ENCODE data around the gene ZNF787. TPM values are rescaled to one million over a fixed set of nuclear protein-coding genes. Genes with fewer than 3 reads are reported as not detected.

Gene ZNF787
- total and polyA plus RNA-seq, 2 of the 13 experiments (the other 11 are each of a cell fraction or from before 2014, with no cell fraction given): 15.1 to 42.8 TPM

DNA sequence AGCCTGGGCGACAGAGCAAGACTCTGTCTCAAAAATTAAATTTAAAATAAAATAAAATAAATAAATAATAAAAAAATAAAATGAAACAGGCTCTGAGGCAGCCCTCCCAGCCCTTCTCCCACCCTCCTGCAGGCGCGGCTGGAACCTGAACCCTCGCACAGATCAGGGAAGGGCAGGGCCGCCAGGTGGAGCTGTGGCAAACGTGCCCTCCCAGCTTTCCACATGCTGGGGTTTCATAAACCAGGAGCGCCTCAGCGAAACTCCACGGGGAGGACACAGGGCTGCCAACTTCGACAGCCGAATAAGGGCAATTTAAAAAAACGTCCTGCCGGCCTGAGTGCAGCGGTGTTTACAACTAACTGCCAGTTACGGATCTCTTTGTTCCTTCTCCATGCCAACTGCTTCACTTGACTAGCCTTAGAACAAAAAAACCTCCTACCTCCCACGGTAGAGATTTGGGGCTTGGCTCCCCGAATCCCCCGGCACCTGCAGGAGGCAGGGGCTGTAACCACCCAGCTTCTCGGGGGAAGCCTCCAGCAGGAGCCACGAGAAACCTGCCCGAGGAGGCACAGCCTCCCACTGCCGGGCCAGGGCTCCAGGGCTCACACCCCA lies 15.9 kb downstream of the ZNF787 start (continued):
- TF ChIP-seq, protein P1, sequence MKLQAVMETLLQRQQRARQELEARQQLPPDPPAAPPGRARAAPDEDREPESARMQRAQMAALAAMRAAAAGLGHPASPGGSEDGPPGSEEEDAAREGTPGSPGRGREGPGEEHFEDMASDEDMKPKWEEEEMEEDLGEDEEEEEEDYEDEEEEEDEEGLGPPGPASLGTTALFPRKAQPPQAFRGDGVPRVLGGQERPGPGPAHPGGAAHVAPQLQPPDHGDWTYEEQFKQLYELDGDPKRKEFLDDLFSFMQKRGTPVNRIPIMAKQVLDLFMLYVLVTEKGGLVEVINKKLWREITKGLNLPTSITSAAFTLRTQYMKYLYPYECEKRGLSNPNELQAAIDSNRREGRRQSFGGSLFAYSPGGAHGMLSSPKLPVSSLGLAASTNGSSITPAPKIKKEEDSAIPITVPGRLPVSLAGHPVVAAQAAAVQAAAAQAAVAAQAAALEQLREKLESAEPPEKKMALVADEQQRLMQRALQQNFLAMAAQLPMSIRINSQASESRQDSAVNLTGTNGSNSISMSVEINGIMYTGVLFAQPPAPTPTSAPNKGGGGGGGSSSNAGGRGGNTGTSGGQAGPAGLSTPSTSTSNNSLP (IDR thresholded peaks at IDR 0.05; ENCODE audit: low read depth, low read length): no peak
- TF ChIP-seq RCOR2 (CRISPR knock-in tag; IDR thresholded peaks at IDR 0.05) (0 out of 2 replicates have a peak, but pooled peaks have one; percentile 19), ZNF510 (CRISPR knock-in tag; IDR thresholded peaks at IDR 0.05; ENCODE audit: low read depth) (no peak), TOPORS (CRISPR knock-in tag; IDR thresholded peaks at IDR 0.05) (no peak), SMAD3 (CRISPR knock-in tag; IDR thresholded peaks at IDR 0.05) (peak; percentile 49; the same call in 1 of the 2 replicates), ZBTB8A (CRISPR knock-in tag; IDR thresholded peaks at IDR 0.05; ENCODE audit: borderline replicate concordance, low read depth) (no peak), DR1 (CRISPR knock-in tag; IDR thresholded peaks at IDR 0.05) (no peak), ZNF138 (CRISPR knock-in tag; IDR thresholded peaks at IDR 0.05; ENCODE audit: low read depth) (no peak), ZMYM2 (CRISPR knock-in tag; IDR thresholded peaks at IDR 0.05) (no peak), ZNF296 (CRISPR knock-in tag; conservative IDR thresholded peaks at IDR 0.05) (no peak), ZNF768 (CRISPR knock-in tag; IDR thresholded peaks at IDR 0.05) (0 out of 2 replicates have a peak, but pooled peaks have one; percentile 4), ZNF614 (CRISPR knock-in tag; IDR thresholded peaks at IDR 0.05; ENCODE audit: borderline replicate concordance) (0 out of 2 replicates have a peak, but pooled peaks have one; percentile 52), SMC3 (IDR thresholded peaks at IDR 0.05; ENCODE audit: low read length) (peak; percentile 75), FOXK1 (CRISPR knock-in tag; IDR thresholded peaks at IDR 0.05; ENCODE audit: borderline replicate concordance, low read depth) (peak; percentile 37; the same call in 1 of the 2 replicates), SALL1 (CRISPR knock-in tag; IDR thresholded peaks at IDR 0.05) (peak; percentile 78), ZBTB38 (CRISPR knock-in tag; IDR thresholded peaks at IDR 0.05) (peak; percentile 88), TARDBP (CRISPR knock-in tag; IDR thresholded peaks at IDR 0.05) (no peak), ZNF124 (CRISPR knock-in tag; IDR thresholded peaks at IDR 0.05) (no peak)
- TF ChIP-seq, protein P2, sequence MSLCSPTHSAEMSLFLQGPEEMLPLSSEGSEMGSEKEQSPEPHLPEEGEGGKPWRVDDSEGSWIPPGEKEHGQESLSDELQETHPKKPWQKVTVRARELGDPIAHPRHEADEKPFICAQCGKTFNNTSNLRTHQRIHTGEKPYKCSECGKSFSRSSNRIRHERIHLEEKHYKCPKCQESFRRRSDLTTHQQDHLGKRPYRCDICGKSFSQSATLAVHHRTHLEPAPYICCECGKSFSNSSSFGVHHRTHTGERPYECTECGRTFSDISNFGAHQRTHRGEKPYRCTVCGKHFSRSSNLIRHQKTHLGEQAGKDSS (CRISPR knock-in tag; IDR thresholded peaks at IDR 0.05; ENCODE audit: borderline replicate concordance, low read depth): peak; percentile 72; the same call in 1 of the 2 replicates
- TF ChIP-seq, protein P3, sequence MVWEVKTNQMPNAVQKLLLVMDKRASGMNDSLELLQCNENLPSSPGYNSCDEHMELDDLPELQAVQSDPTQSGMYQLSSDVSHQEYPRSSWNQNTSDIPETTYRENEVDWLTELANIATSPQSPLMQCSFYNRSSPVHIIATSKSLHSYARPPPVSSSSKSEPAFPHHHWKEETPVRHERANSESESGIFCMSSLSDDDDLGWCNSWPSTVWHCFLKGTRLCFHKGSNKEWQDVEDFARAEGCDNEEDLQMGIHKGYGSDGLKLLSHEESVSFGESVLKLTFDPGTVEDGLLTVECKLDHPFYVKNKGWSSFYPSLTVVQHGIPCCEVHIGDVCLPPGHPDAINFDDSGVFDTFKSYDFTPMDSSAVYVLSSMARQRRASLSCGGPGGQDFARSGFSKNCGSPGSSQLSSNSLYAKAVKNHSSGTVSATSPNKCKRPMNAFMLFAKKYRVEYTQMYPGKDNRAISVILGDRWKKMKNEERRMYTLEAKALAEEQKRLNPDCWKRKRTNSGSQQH (CRISPR knock-in tag; IDR thresholded peaks at IDR 0.05; ENCODE audit: low read depth): 0 out of 2 replicates have a peak, but pooled peaks have one; percentile 41
- TF ChIP-seq, protein P4, sequence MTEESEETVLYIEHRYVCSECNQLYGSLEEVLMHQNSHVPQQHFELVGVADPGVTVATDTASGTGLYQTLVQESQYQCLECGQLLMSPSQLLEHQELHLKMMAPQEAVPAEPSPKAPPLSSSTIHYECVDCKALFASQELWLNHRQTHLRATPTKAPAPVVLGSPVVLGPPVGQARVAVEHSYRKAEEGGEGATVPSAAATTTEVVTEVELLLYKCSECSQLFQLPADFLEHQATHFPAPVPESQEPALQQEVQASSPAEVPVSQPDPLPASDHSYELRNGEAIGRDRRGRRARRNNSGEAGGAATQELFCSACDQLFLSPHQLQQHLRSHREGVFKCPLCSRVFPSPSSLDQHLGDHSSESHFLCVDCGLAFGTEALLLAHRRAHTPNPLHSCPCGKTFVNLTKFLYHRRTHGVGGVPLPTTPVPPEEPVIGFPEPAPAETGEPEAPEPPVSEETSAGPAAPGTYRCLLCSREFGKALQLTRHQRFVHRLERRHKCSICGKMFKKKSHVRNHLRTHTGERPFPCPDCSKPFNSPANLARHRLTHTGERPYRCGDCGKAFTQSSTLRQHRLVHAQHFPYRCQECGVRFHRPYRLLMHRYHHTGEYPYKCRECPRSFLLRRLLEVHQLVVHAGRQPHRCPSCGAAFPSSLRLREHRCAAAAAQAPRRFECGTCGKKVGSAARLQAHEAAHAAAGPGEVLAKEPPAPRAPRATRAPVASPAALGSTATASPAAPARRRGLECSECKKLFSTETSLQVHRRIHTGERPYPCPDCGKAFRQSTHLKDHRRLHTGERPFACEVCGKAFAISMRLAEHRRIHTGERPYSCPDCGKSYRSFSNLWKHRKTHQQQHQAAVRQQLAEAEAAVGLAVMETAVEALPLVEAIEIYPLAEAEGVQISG (CRISPR knock-in tag; IDR thresholded peaks at IDR 0.05): peak; percentile 90
- TF ChIP-seq, protein P5, sequence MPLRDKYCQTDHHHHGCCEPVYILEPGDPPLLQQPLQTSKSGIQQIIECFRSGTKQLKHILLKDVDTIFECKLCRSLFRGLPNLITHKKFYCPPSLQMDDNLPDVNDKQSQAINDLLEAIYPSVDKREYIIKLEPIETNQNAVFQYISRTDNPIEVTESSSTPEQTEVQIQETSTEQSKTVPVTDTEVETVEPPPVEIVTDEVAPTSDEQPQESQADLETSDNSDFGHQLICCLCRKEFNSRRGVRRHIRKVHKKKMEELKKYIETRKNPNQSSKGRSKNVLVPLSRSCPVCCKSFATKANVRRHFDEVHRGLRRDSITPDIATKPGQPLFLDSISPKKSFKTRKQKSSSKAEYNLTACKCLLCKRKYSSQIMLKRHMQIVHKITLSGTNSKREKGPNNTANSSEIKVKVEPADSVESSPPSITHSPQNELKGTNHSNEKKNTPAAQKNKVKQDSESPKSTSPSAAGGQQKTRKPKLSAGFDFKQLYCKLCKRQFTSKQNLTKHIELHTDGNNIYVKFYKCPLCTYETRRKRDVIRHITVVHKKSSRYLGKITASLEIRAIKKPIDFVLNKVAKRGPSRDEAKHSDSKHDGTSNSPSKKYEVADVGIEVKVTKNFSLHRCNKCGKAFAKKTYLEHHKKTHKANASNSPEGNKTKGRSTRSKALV (CRISPR knock-in tag; IDR thresholded peaks at IDR 0.05): 0 out of 2 replicates have a peak, but pooled peaks have one; percentile 30

Data from HepG2 (cell line).